Activated naive CD4-positive, alpha-beta T cell treated with anti-CD3 and anti-CD28 coated beads, Interleukin-2, amount 50 U/mL, for 72 hours (primary cell): Measurements from ENCODE around the gene NAALADL1. TPM values are rescaled to one million over a fixed set of nuclear protein-coding genes. Genes with fewer than 3 reads are reported as not detected.

ENCODE experiments used
- ATAC-seq, 2 donors: fragments of 150-1000 bp; cut with Tn5 transposase; 2 replicates each; pipeline ENCODE4 v1.10.0; 2021; ENCODE audit warnings: mild to moderate bottlenecking in 2 of 2, moderate library complexity in 2 of 2
- DNase-seq, 2 donors: peaks; one replicate each; pipeline ENCODE4 v3.0.0; 2021 to 2022; ENCODE audit warnings: low spot score in 2 of 2
- H3K27ac Mint-ChIP-seq, 2 donors: one replicate each; pipeline ENCODE4 v1.8.0; 2022; ENCODE audit warnings: mild to moderate bottlenecking in 2 of 2, mixed read lengths in 2 of 2
- H3K36me3 Mint-ChIP-seq, 2 donors: one replicate each; pipeline ENCODE4 v1.8.0; 2022; ENCODE audit warnings: mixed read lengths in 2 of 2
- H3K9me3 Mint-ChIP-seq, 2 donors: one replicate each; pipeline ENCODE4 v1.8.0; 2022; ENCODE audit warnings: mixed read lengths in 2 of 2
- total RNA-seq, 2 donors: library from RNA; stranded (reverse); gene quantifications; one replicate each; pipeline ENCODE4 v1.2.3, GENCODE V29; 2022

NAALADL1 gene
- total RNA-seq, 2 donors from 2014 or later = 14.9 to 23.1 TPM

DNA sequence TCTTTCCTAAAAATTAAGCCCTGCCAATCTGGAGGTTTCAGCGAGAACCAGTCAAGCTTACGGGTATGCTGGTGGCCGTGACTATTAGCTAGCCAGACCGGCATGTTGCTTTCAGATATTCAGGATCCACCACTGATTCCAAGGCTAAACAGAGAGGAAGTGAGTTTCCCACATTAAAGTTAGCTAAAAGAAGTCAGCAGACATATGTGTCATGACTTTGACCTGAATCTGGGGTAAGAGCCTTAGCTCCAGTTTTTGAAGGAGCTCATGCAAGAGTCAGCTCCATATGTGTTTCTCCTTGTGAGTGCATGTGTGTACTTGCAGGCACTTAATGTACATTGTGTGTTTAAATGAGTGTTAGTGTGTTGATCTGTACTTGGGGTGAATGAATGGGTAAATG, 27.1 kb upstream of the NAALADL1 start:
- no peaks in the 10 kb centered on the region for H3K9me3 Mint-ChIP-seq
- H3K36me3 Mint-ChIP-seq = peaks cover 42 to 48% of the 10 kb centered on the region in 2 donors
- DNase-seq = no peak
- peak overlapping the region; percentile 99 to 100 for H3K27ac Mint-ChIP-seq
- ATAC-seq = no peak

DNA sequence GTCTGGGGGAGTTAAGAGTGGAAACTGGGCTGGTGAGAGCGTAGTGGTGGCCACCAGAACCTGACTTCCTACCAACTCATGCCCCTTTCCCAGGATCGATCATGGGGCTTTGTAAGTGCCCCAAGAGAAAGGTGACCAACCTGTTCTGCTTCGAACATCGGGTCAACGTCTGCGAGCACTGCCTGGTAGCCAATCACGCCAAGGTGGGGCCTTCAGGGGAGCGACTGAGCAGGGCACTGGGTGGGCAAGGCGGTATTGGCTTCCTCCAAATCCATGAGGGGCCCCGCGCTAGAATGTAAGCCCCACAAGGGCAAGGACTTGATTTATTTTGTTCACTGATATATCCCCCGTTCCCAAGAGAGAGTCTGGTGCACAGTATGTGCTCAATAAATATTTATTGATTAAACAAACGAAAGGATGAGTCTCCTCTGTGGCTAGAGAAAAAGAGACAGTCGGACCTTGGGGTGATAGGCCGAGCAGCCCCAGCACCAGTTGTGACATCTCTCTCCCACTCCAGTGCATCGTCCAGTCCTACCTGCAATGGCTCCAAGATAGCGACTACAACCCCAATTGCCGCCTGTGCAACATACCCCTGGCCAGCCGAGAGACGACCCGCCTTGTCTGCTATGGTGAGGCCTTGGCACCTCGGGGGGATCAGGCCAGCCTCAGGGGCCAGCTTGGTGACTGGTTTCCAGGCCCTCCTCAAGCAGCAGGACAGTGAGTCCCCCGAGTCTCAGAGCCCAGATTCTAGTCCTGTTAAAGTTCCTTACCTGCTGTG, 26.4 kb upstream of the NAALADL1 start:
- peak overlapping the region; percentile 99 to 100 for H3K27ac Mint-ChIP-seq
- ATAC-seq (no peak), DNase-seq (no peak)
- H3K36me3 Mint-ChIP-seq = peaks cover 46 to 51% of the 10 kb centered on the region in 2 donors
- no peaks in the 10 kb centered on the region for H3K9me3 Mint-ChIP-seq

DNA sequence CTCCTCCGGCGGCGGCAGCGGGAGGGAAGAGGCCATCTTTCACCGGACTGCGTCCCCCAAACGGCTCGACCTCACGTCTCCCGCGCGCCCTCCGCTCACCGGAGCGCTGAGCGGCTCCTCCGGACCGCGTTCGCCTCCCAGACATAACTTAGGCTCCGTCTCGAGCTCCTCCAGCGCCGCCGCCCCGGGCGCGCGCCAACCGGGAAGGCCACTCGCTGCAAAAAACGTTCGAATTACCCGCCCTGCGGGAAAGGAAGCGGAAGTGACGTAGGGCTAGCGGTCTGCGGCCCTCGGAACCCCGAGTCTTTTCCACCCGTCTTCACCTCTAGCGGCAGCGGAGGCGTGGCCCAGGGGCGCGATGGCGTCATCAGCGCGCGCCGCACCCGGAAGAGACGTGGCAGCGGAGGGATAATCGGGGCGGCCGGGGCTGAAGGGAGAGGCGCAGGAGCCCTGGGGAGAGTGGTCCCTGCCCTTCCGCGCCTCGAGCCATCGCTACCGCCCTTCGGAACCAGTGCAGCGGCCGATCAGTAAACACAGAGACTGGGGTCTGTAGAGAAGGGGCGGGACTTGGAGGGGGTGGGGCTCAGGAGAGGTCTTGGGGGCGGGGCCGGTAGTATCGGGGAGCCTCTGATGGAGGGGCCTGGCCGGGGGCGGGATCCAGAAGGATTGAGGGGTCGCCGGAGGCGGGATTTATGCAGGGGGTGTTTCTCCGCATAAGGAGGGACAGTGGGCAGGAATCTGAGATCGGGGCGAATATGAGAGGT, 25.7 kb upstream of the NAALADL1 start, which contains the start of the genes CDCA5 and ZFPL1:
Gene CDCA5 (minus strand): TSS at position 207 of the 764 bp plus-strand sequence. CDS start 62 bp downstream, at position 145.
Gene ZFPL1 (plus strand): TSS at position 389 of the 764 bp plus-strand sequence. CDS start 477 bp downstream, outside the sequence.
- ATAC-seq = peak; percentile 90 to 97
- peak; percentile 97 to 98 for DNase-seq
- Mint-ChIP-seq H3K27ac (peak within 1 kb of the TSS; percentile 99 to 100), H3K36me3 (peaks cover 50 to 52% of the 10 kb centered on the region in 2 donors), H3K9me3 (no peaks in the 10 kb centered on the region)

DNA sequence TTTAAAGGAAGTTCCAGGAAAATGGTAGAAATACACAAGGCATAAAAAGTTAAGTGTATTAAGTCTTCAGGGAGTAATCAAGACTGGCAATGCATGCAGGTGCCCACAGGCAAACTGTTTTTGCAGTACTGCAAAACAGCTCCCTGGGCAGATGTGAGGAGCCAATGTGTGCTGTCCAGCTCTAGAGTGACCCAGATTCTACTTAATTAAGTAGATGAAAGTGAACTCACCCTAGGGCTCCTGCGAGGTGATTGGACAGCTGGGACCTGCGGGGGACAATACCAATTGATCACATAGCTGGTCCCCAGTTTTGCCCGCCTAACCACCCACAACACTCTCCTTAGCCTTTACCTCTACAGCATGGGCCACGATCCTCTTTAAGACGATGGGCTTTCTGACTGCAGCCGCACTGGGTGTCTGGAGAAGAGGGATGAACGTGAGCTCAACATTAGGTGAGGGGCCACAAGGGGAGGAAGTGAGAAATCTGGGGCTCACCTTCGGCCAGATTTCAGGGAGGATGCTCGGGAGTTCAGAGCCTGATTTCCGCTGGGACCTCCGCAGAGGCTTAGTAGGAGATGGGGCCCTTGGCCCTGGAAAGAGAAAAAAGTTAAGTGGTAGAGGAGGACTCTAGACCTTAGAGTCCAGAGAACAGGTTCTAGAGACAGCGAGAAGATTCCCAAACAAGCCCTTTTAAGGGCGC, 24.9 kb upstream of the NAALADL1 start:
- H3K9me3 Mint-ChIP-seq = no peaks in the 10 kb centered on the region
- H3K27ac Mint-ChIP-seq = peak overlapping the region; percentile 99 to 100
- ATAC-seq (peak in 1 of 2 donors; percentile 5), DNase-seq (no peak)
- H3K36me3 Mint-ChIP-seq = peaks cover 52 to 57% of the 10 kb centered on the region in 2 donors

DNA sequence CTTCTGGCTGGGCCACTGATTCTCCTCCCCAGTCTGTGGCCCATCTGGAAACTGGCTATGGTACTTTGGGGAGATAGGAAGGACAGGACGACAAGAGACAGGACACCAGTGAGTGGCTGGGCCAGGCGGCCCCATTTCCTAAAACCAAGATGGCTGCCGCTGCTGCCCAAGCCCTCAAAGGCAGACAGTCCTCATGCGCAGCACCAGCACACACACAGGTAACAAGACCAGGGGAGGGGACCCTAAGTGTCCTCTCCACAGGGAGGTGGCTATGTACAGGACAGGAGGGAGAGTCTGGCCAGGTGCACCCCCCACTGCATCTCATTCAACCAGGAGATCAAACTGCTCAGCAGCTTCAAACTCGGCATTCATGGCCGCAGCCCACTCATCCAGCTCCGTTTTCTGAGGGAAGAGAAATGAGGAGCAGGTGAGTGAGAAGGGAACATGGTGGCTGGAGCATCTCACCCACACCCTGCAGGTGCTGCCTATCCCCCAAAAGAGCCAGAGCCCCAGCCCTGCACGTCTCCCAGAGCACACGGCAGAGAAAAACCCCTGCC, 20.5 kb upstream of the NAALADL1 start:
- Mint-ChIP-seq H3K9me3 (no peaks in the 10 kb centered on the region), H3K36me3 (peaks cover 53 to 66% of the 10 kb centered on the region in 2 donors), H3K27ac (peak overlapping the region; percentile 38 to 78)
- ATAC-seq (no peak), DNase-seq (no peak)

DNA sequence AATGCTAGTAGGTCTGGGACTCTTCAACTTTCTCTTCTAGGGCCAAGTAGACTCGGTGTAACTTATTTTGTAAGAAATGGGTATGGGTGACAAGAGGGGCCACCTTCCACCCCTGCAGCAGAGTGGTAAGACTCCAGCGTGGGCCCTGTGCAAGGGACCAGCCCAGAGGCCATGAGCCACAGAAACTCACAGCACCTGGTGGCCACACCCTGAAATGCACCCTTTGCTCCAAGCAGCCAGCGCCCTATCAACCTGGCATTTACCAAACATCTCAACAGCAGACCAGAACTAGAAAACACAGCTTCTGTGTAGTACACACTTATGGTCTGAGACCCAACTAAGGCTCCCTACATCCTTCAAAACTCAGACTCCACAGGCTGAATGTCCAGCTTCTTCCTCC, 19.8 kb upstream of the NAALADL1 start:
- H3K36me3 Mint-ChIP-seq = peaks cover 46 to 58% of the 10 kb centered on the region in 2 donors
- H3K9me3 Mint-ChIP-seq = no peaks in the 10 kb centered on the region
- ATAC-seq (peak; percentile 63 to 87), DNase-seq (peak in 1 of 2 donors; percentile 67)
- H3K27ac Mint-ChIP-seq = peak overlapping the region; percentile 38 to 78

DNA sequence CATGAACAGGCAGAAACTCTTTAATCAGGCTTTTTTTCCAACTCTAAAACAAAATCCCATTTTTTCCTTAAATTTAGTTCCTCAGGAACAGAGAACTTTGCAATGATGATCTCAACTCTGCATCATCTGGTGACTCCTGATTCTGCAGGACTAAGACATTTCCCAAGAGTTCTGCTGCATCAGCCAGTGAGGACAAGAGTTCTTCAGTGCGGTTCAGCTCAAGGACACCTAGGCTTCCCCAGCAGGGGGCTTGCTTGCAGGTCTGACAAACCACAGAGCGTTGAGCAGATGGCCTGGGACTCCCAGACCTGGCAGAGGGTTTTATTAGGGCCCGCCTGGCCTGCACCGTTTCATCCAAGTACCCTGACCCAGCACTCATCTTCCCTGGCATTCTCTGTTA, 19.1 kb upstream of the NAALADL1 start:
- ATAC-seq = no peak
- DNase-seq = no peak
- Mint-ChIP-seq H3K27ac (no peak overlapping the region), H3K9me3 (no peaks in the 10 kb centered on the region), H3K36me3 (peaks cover 39 to 51% of the 10 kb centered on the region in 2 donors)

DNA sequence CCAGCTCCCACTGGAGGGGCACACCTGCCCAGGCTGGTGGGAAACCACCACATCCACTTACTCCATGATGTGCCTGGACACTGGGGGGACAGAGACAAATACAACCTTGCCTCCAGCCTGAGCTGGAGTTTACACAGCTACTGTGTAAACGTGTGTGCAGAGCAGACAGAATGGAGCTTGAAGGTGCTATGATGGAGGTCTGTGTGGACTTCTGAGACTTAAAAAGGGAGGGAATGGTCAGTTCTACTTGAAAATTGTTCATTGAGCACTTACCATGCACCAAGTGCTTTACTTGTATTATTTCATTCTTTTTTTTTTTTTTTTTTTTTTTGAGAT, 14.2 kb upstream of the NAALADL1 start:
- H3K9me3 Mint-ChIP-seq = no peaks in the 10 kb centered on the region
- H3K27ac Mint-ChIP-seq = no peak overlapping the region
- DNase-seq (no peak), ATAC-seq (no peak)
- H3K36me3 Mint-ChIP-seq = peaks cover 5 to 15% of the 10 kb centered on the region in 2 donors

DNA sequence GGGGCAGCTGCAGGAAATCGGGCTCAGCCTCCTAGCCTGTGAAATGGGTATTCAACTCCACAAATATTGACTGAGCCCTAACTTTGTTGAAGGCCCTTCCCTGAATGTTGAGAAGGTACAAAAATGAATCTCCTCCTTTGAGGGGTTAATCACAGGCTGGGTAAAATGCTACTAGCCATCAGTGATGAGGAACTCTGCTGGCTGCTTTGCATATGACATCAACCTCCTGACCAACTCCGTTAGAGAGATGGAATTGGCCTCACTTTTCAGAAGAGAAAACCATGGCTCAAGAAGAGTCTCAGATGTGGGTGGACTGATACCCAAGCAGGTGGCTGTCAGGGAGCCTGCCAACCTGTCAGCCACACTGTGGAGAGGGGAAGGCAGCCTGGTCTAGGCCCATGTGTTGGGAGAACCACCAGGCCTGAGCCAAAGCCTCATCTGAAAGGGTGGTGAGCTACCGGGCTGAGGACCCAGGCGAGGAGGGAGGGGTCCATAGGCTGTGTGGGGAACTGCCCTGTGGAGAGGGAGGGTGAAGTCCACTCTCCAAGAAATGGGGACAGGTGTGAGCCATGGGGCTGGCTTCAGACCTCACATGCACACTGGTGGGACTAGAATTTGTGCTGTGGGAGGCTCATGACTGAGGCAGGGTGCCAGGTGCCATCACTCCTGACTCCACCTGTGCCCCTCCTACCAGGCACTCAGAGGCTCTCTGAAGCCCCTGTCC, 13.7 kb upstream of the NAALADL1 start:
- ATAC-seq = peak in 1 of 2 donors; percentile 36

DNA sequence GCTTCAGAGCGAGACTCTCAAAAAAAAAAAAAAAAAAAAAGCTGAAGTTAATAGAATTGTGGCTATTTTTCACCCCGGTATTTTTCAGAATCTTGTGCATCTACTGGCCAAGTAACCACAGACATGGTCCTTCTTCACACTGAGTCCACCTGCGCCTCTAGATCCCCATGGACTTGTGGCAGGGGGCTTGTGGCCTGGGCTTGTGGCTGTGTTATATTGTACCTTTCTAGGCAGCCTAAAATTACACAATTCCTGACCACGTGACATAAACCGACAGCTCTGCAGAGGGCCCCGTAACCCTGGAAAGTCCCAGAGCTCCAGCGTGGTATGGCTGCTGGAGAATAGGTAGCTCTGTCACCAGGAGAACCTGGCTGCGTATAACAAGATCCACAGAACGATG, 10.9 kb upstream of the NAALADL1 start:
- H3K36me3 Mint-ChIP-seq = no peaks in the 10 kb centered on the region
- ATAC-seq (no peak), DNase-seq (no peak)
- no peaks in the 10 kb centered on the region for H3K9me3 Mint-ChIP-seq
- H3K27ac Mint-ChIP-seq = no peak overlapping the region

More for the DNA sequence above, 13.7 kb upstream of the NAALADL1 start:
- no peak overlapping the region for H3K27ac Mint-ChIP-seq
- H3K36me3 Mint-ChIP-seq = peaks cover 0 to 10% of the 10 kb centered on the region in 2 donors
- no peak for DNase-seq
- no peaks in the 10 kb centered on the region for H3K9me3 Mint-ChIP-seq

DNA sequence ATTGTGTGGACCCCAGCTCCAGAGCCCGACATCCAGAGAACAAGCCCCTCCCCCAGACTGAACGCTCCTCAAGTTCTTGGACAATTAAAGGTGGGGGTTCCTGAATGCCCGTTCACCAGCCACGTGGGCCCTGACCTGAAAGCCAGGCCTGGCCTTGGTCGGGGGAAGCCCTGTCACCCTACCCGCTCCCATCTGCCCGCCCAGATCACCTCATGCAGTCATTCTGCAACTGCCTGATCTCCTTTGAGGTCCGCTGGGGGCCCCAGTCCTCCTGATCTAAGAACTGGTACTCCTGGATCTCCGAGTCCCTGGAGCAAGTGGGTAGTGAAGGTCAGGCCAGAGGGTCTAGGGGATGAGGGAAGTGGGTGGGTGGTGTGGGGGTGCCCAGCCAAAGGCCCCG, 9.1 kb upstream of the NAALADL1 start:
- ATAC-seq = no peak
- DNase-seq = no peak
- no peaks in the 10 kb centered on the region for H3K36me3 Mint-ChIP-seq
- no peak overlapping the region for H3K27ac Mint-ChIP-seq
- H3K9me3 Mint-ChIP-seq = no peaks in the 10 kb centered on the region

DNA sequence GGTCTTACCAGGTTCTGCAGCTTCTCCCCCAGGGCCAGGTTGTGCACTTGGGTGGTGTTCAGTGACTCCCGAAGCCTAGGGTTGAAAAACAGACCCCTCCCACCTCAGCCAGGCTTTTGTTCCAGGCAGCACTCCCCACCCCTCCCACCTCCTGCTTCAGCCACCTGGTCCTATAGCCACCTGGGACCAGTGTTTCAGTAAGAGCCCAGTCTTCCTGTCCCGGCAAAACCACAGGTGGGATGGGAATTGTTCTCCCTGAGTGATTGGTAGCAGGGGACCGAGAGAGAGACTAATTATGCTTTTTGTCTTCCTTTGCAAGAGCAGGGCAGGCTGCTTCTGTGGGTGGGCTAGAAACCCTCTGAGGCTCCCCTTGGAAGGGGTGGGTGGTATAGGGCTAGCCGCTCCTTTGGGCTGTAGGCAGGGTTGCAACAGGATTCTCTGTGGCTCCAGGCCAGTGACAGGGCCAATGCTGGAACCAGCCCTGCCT, 8.5 kb upstream of the NAALADL1 start:
- no peak for ATAC-seq
- no peak overlapping the region for H3K27ac Mint-ChIP-seq
- H3K36me3 Mint-ChIP-seq = no peaks in the 10 kb centered on the region
- H3K9me3 Mint-ChIP-seq = no peaks in the 10 kb centered on the region
- DNase-seq = no peak

DNA sequence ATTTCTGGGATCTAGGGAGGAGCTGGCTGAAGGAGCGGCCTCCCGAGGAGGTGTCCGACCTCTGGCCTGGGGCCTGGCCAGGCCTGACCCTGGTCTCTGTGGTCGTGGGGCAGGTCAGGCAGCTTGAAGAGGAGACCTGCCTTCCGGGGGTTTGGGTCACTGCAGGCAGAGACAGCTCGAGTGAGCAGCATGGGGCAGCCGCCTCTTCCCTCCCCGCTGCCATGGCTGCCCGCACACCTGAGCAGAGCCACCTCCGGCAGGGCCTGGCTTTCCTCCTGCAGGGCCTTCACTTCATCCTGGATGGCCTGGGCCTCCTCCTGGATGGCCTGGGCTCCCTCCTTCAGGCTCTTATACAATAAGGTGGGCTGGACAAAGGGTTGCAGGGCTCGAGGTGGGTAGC, 8.0 kb upstream of the NAALADL1 start:
- Mint-ChIP-seq H3K36me3 (no peaks in the 10 kb centered on the region), H3K9me3 (no peaks in the 10 kb centered on the region), H3K27ac (no peak overlapping the region)
- DNase-seq (no peak), ATAC-seq (no peak)

DNA sequence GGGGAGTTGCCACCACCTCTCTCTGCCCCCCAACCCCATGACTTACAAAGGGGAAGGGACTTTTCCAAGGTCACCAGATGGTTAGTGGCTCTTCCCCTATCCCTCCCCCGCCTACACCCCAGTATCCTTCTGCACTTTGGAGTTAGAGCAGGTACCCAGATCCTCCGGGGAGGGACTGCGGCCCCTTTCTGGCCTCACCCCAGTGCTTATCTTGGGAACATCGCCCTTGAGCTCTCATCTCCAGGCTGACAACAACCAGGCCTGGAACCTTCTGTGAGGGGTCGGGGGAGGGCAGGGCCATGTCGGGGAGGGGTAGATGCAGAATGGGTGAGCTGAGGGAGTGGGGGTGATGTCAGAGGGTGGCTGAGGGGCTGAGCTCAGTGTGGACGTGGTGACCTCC, 7.5 kb upstream of the NAALADL1 start:
- Mint-ChIP-seq H3K36me3 (no peaks in the 10 kb centered on the region), H3K9me3 (no peaks in the 10 kb centered on the region), H3K27ac (no peak overlapping the region)
- no peak for ATAC-seq
- no peak for DNase-seq

DNA sequence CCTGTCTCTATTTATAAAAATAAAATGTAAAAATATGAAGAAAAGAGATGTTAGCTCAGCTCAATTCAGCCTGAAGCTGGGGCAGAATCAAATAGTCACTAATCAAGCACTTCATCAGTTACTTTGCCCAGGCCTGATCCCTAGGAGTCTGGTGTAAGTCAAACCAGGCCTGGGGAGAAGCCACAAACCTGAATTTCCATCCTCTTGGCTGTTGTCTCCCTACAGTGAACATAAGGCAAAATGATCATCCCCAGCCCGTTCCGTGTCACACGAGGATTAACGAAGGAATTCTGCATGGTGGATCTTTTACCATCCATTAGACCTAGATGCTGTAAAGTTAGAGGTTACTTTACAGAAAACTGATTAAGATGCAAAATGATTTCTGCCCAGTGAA, 6.5 kb upstream of the NAALADL1 start:
- Mint-ChIP-seq H3K27ac (no peak overlapping the region), H3K9me3 (no peaks in the 10 kb centered on the region), H3K36me3 (no peaks in the 10 kb centered on the region)
- ATAC-seq = no peak
- DNase-seq = no peak

DNA sequence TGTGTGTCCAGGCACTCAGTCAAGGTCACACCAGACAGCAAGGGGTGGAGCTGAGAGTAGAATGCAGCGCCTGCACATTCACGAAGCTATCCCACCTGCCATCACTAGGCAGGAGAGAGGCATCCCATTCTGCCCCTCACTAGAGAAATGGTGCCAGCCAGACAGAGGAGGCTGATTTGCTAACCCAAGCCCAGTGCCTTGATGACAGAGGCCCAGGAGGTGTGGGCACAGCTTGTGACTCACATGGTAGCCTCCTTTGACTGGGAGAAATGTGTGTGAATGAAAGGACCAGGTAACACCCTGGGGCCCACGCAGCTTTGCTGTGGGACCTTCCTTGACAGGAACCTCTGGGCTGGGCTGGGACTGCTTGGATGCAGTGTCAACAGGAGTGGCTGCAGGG, 5.2 kb upstream of the NAALADL1 start:
- ATAC-seq (peak; percentile 24 to 26), DNase-seq (no peak)
- Mint-ChIP-seq H3K27ac (no peak overlapping the region), H3K36me3 (no peaks in the 10 kb centered on the region), H3K9me3 (no peaks in the 10 kb centered on the region)
